Measurements from ENCODE around the gene ZNF462. TPM values are rescaled to one million over a fixed set of nuclear protein-coding genes. Genes with fewer than 3 reads are reported as not detected.
"Not testable (repeated sequence)": the region's sequence is repeated elsewhere in the genome, so short reads cannot be mapped to it uniquely, and the experiment has no call there.

ZNF462 gene
- total RNA-seq, 1 donor from 2014 or later: 29.2 TPM

GRCh38 chr9:106835840-106836239, 27.1 kb upstream of the ZNF462 start:
- intact Hi-C loops (cut with micrococcal nuclease): no loop called here
- no peak for TF ChIP-seq CTCF (IDR thresholded peaks at IDR 0.05; ENCODE audit: borderline replicate concordance)
- Histone ChIP-seq H3K9me3 (replicated peaks) (peaks cover 7% of the 10 kb centered on the region), H3K4me1 (peaks cover 2% of the 10 kb centered on the region), H3K27ac (replicated peaks) (no peak overlapping the region), H3K36me3 (no peaks in the 10 kb centered on the region), H3K27me3 (ENCODE audit: low read depth) (no peaks in the 10 kb centered on the region), H3K4me3 (no peak overlapping the region)
- DNase-seq: no peak

- Histone ChIP-seq H3K4me1 (no peaks in the 10 kb centered on the region), H3K4me3 (no peak overlapping the region), H3K9me3 (replicated peaks) (no peaks in the 10 kb centered on the region), H3K27ac (replicated peaks) (no peak overlapping the region), H3K36me3 (no peaks in the 10 kb centered on the region), H3K27me3 (ENCODE audit: low read depth) (no peaks in the 10 kb centered on the region)
- no peak for TF ChIP-seq CTCF (IDR thresholded peaks at IDR 0.05; ENCODE audit: borderline replicate concordance)
- intact Hi-C loops (cut with micrococcal nuclease): no loop called here
- no peak for DNase-seq
Measured at GRCh38 chr9:106843371-106843770, 19.6 kb upstream of the ZNF462 start.

- DNase-seq: no peak
- H3K4me3 ChIP-seq: no peak overlapping the region
- H3K27me3 ChIP-seq (ENCODE audit: low read depth): no peaks in the 10 kb centered on the region
- H3K4me1 ChIP-seq: no peaks in the 10 kb centered on the region
- no peaks in the 10 kb centered on the region for H3K36me3 ChIP-seq
- intact Hi-C loops (cut with micrococcal nuclease): no loop called here
- H3K9me3 ChIP-seq (replicated peaks): no peaks in the 10 kb centered on the region
- no peak for TF ChIP-seq CTCF (IDR thresholded peaks at IDR 0.05; ENCODE audit: borderline replicate concordance)
- H3K27ac ChIP-seq (replicated peaks): no peak overlapping the region
Measured at GRCh38 chr9:106846307-106846706, 16.7 kb upstream of the ZNF462 start.

GRCh38 chr9:106846857-106847256, 16.1 kb upstream of the ZNF462 start:
- H3K9me3 ChIP-seq (replicated peaks): no peaks in the 10 kb centered on the region
- H3K36me3 ChIP-seq: no peaks in the 10 kb centered on the region
- intact Hi-C loops (cut with micrococcal nuclease): no loop called here
- no peak for TF ChIP-seq CTCF (IDR thresholded peaks at IDR 0.05; ENCODE audit: borderline replicate concordance)
- H3K27me3 ChIP-seq (ENCODE audit: low read depth): no peaks in the 10 kb centered on the region
- no peaks in the 10 kb centered on the region for H3K4me1 ChIP-seq
- no peak overlapping the region for H3K27ac ChIP-seq (replicated peaks)
- DNase-seq: no peak
- H3K4me3 ChIP-seq: no peak overlapping the region

DNA sequence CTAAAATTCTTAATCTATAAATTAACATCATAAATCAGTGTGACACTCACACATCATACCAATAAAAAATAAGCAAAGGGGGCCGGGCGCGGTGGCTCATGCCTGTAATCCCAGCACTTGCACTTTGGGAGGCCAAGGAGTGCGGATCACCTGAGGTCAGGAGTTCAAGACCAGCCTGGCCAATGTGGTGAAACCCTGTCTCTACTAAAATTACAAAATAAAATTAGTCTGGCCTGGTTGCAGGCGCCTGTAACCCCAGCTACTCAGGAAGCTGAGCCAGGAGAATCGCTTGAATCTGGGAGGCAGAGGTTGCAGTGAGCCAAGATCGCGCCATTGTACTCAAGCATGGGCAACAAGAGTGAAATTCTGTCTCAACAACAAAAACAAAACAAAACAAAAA, 11.3 kb upstream of the ZNF462 start:
- H3K9me3 ChIP-seq (replicated peaks); H3K27me3 ChIP-seq (ENCODE audit: low read depth); H3K4me3 ChIP-seq; H3K27ac ChIP-seq (replicated peaks); H3K36me3 ChIP-seq; DNase-seq; H3K4me1 ChIP-seq; intact Hi-C loops (cut with micrococcal nuclease): not testable (repeated sequence)

DNA sequence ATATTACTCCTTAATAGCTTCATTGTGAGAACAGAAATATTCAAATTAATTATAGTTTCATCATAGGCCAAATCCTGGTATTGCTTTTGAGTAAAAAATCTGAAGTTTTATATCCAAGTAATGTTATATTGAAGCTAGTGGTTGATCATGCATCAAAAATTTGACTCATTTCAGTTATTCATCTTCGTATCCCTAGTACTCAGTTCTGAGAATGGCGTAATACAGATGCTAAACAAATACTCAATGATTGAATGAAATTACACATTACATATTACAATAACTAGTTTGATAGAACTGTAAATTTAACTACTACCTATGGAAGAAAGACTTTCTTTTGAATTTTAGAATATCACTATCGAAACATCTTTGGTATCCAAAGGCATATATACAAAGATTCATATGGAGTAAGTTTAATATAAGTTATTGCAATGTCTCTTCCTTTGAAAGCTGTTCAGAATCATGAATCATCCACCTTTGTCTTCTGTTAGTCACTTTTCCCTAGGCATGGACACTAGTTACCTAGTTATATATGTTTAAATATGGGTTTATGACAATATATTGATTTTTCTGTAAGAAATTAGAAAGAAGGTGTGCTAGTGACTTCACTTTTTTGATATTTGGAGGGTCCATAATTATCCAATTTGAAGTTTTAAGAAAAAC, 5.0 kb upstream of the ZNF462 start:
- H3K27ac ChIP-seq (replicated peaks): no peak overlapping the region
- intact Hi-C loops (cut with micrococcal nuclease): no loop called here
- TF ChIP-seq CTCF (IDR thresholded peaks at IDR 0.05; ENCODE audit: borderline replicate concordance): no peak

More for the DNA sequence above, 5.0 kb upstream of the ZNF462 start:
- no peaks in the 10 kb centered on the region for H3K9me3 ChIP-seq (replicated peaks)
- no peak for DNase-seq
- peaks cover 26% of the 10 kb centered on the region for H3K4me1 ChIP-seq
- H3K4me3 ChIP-seq: no peak overlapping the region
- H3K36me3 ChIP-seq: no peaks in the 10 kb centered on the region
- H3K27me3 ChIP-seq (ENCODE audit: low read depth): no peaks in the 10 kb centered on the region
